B cell (primary cell): ENCODE data around the gene DAD1.

Experiments
- CTCF ChIP-seq: fragments of 200-600 bp; IDR thresholded peaks from one replicate; pipeline ENCODE4 v1.8.0; 2022; ENCODE audit warnings: antibody characterized with exemption, mild to moderate bottlenecking
- EZH2 ChIP-seq: IDR thresholded peaks from 2 replicates; pipeline ENCODE4 v1.6.1; 2012; ENCODE audit warnings: borderline replicate concordance, low read depth, mild to moderate bottlenecking, moderate library complexity, low read length; ENCODE audit not compliant: insufficient read depth, poor library complexity, severe bottlenecking

- TF ChIP-seq CTCF (no peak), EZH2 (no peak)
Observed at GRCh38 chr14:22531451-22532344, 57.3 kb downstream of the DAD1 start.
